ENCODE results near the gene CDH19. TPM values are rescaled to one million over a fixed set of nuclear protein-coding genes. Genes with fewer than 3 reads are reported as not detected.

The CDH19 gene
- total RNA-seq, 1 experiment from 2014 or later, result not detected

DNA sequence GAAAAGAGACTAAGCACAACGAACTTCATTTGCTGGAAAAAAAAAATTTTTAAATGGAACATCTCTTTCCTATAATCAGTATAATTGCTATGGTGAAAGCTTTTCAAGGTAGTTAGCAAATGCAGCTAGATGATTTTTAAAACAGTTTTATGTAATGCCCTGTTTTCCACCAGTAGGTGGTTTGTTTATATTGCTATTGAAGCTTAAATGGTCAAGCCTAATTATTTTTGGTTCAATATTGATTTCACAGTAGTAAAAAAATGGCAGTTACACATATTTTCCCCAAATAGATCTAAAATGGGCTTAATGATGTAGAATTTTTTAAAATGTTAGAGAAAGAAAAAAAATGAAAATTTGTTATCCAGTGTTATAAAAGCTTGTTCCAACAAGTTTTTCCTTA lies 70.2 kb downstream of the CDH19 start:
- Histone ChIP-seq H3K4me2 (ENCODE audit: low read length) (no peak overlapping the region), H4K20me1 (ENCODE audit: insufficient read depth) (no peaks in the 10 kb centered on the region), H3K36me3 (ENCODE audit: control insufficient read depth in 1 of 2, insufficient read depth in 2 of 2, low read length in 2 of 2) (no peaks in the 10 kb centered on the region), H3K9me3 (ENCODE audit: control insufficient read depth in 1 of 2, insufficient read depth in 1 of 2, low read depth in 1 of 2, low read length in 2 of 2) (peaks cover 0 to 22% of the 10 kb centered on the region in 2 experiments; a peak in 3 of 4 replicates), H3K9ac (ENCODE audit: low read length) (no peak overlapping the region), H3K4me3 (replicated peaks in 1 of 2; ENCODE audit: low read depth in 1 of 2, low read length in 2 of 2) (no peak overlapping the region), H3K9me2 (ENCODE audit: insufficient read depth) (no peaks in the 10 kb centered on the region), H3K27ac (ENCODE audit: low read depth, low read length) (no peak overlapping the region), H3K27me3 (ENCODE audit: insufficient read depth, low read length) (no peaks in the 10 kb centered on the region), H2AFZ (ENCODE audit: low read depth, low read length, poor library complexity, severe bottlenecking) (no peak overlapping the region), H3K79me2 (ENCODE audit: insufficient read depth, low read length) (no peaks in the 10 kb centered on the region), H3K4me1 (ENCODE audit: control insufficient read depth in 1 of 2, insufficient read depth in 2 of 2, low read length in 2 of 2) (no peaks in the 10 kb centered on the region)
- no TSS peak for BruUV-seq (replicated peaks)
- TF ChIP-seq EGR1 (IDR thresholded peaks at IDR 0.05; ENCODE audit: low read depth), result no peak
- TF ChIP-seq ELF1 (IDR thresholded peaks at IDR 0.05; ENCODE audit: borderline replicate concordance, low read depth), result no peak
- TF ChIP-seq EZH2phosphoT487 (IDR thresholded peaks at IDR 0.05; ENCODE audit: borderline replicate concordance), result no peak
- no peak for TF ChIP-seq POLR2A (IDR thresholded peaks at IDR 0.05; ENCODE audit: borderline replicate concordance, extremely low read depth, insufficient read depth, insufficient read length)
- no peak for TF ChIP-seq SRF (IDR thresholded peaks at IDR 0.05; ENCODE audit: low read depth)
- TF ChIP-seq CEBPB (IDR thresholded peaks at IDR 0.05; ENCODE audit: low read depth), result no peak
- no peak for TF ChIP-seq TCF7L2 (IDR thresholded peaks at IDR 0.05; ENCODE audit: borderline replicate concordance, extremely low read depth, insufficient read depth, insufficient read length)
- TF ChIP-seq, protein P1, sequence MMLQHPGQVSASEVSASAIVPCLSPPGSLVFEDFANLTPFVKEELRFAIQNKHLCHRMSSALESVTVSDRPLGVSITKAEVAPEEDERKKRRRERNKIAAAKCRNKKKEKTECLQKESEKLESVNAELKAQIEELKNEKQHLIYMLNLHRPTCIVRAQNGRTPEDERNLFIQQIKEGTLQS (IDR thresholded peaks at IDR 0.05), result no peak
- TF ChIP-seq POLR2AphosphoS5 (IDR thresholded peaks at IDR 0.05; ENCODE audit: low read depth, low read length), result no peak
- TF ChIP-seq, protein P2, sequence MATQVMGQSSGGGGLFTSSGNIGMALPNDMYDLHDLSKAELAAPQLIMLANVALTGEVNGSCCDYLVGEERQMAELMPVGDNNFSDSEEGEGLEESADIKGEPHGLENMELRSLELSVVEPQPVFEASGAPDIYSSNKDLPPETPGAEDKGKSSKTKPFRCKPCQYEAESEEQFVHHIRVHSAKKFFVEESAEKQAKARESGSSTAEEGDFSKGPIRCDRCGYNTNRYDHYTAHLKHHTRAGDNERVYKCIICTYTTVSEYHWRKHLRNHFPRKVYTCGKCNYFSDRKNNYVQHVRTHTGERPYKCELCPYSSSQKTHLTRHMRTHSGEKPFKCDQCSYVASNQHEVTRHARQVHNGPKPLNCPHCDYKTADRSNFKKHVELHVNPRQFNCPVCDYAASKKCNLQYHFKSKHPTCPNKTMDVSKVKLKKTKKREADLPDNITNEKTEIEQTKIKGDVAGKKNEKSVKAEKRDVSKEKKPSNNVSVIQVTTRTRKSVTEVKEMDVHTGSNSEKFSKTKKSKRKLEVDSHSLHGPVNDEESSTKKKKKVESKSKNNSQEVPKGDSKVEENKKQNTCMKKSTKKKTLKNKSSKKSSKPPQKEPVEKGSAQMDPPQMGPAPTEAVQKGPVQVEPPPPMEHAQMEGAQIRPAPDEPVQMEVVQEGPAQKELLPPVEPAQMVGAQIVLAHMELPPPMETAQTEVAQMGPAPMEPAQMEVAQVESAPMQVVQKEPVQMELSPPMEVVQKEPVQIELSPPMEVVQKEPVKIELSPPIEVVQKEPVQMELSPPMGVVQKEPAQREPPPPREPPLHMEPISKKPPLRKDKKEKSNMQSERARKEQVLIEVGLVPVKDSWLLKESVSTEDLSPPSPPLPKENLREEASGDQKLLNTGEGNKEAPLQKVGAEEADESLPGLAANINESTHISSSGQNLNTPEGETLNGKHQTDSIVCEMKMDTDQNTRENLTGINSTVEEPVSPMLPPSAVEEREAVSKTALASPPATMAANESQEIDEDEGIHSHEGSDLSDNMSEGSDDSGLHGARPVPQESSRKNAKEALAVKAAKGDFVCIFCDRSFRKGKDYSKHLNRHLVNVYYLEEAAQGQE (IDR thresholded peaks at IDR 0.05; ENCODE audit: low read depth), result no peak
- TF ChIP-seq ZFX (IDR thresholded peaks at IDR 0.05), result no peak
- no peak for TF ChIP-seq RAD21 (IDR thresholded peaks at IDR 0.05; ENCODE audit: low read depth)
- TF ChIP-seq CBX3 (IDR thresholded peaks at IDR 0.05; ENCODE audit: low read depth), result no peak
- POLR2A ChIA-PET, result no interaction called here
- CTCF ChIA-PET, result no interaction called here
- ATAC-seq (no peak), DNase-seq (ENCODE audit: low read depth, low spot score) (no peak)
- RAD21 ChIA-PET (ENCODE audit: low non-redundant PET in 1 of 2, low total read pairs in 2 of 2, uncharacterized antibody in 2 of 2, unreplicated experiment in 2 of 2), result no interaction called here
- intact Hi-C loops (cut with micrococcal nuclease), result no loop called here

Data from HCT116 (cell line).